Right ventricle myocardium inferior (tissue), 1 donor: ENCODE measurements around the gene AVEN. TPM values are rescaled to one million over a fixed set of nuclear protein-coding genes. Genes with fewer than 3 reads are reported as not detected.
"Not testable (repeated sequence)": the region's sequence is repeated elsewhere in the genome, so short reads cannot be mapped to it uniquely, and the experiment has no call there.

Source experiments
- ATAC-seq: fragments of 200-7000 bp; cut with Tn5 transposase; one replicate; pipeline ENCODE4 v1.9.1; 2020; ENCODE audit warnings: mild to moderate bottlenecking, moderate library complexity
- DNase-seq: peaks from one replicate; pipeline ENCODE4 v3.0.0; 2021; ENCODE audit errors: missing footprints
- intact Hi-C: fragments of 100-400 bp; cut with DNase I; formaldehyde crosslinking; loops from one replicate; pipeline ENCODE4 v1.11.0; 2022
- total RNA-seq: library from RNA; stranded (reverse); fragmentation: NEBNext Ultra II Directional; extraction: Animal tissue kit (Norgen Biotek cat#: 25700); gene quantifications from one replicate; pipeline ENCODE4 v1.2.1, GENCODE V29; 2021
- donor health status: DM: no; HTN: yes; CAD: no; lungs with severe emphysema.

AVEN gene
- total RNA-seq, 1 donor from 2014 or later, result 29.0 TPM

DNA sequence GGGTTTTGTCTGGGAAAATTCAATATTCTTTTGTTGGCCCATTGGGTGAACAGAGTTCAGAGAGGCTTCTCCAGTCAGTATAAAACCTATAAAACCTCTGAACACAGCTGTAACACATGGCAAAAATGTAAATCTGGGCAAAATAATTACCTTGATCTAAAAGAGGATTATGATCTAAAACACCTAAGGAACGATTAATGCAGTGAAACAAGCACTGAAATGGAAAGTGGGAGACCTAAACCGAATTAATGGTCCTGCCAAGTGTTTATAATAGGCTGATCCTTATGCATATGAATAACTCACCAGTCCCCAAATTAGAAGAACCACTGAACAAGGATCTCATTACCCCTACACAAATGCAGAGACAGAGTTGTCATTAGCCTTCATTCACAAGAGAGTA, 32.6 kb downstream of the AVEN start:
- no peak for DNase-seq
- intact Hi-C loops, result no loop called here
- ATAC-seq, result no peak

DNA sequence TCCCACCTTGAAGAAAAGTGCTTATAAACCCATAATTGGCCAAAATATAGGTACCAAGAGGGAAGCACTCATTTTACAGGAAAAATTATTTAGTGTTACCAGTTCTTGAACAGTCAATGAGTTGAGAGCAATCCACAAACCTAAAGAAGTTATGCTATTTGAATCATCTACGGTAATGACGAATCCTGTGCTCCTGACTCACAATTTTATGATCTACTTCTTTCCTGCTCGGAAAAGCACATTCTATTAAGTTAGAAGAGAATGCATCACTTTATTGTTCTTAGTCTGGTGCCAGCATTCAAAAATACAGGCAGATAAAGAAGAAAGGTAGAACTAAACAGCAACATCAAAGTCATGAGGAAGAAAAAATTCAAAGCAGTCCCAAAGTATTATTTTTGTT, 37.5 kb downstream of the AVEN start:
- no peak for DNase-seq
- intact Hi-C loops, result no loop called here
- ATAC-seq, result no peak

- ATAC-seq, intact Hi-C loops, DNase-seq: not testable (repeated sequence)
These were observed 43.3 kb downstream of the AVEN start for GRCh38 chr15:33995666-33996065.

GRCh38 chr15:33994005-33994615, 44.9 kb downstream of the AVEN start:
- ATAC-seq (no peak), DNase-seq (no peak)
- intact Hi-C loops, result no loop called here

DNA sequence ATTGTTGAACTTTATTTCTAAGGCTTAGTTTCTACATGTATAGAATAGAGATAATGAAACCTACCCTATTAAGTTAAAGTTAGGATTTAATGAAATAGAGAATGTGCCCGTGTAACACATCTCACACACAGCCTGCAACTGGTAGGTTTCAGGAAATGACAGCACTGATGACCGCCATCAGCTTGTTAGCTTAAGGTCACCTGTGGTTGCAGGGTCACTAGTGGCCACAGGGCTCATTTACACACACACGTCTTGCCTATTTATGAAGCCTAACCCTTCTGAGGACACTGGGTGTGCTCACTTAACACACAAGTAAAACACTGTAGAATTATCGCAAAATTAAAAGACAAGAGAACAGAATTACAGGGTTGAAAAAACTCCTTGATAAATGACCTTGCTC, 50.6 kb downstream of the AVEN start:
- ATAC-seq (no peak), DNase-seq (no peak)
- intact Hi-C loops, result no loop called here

DNA sequence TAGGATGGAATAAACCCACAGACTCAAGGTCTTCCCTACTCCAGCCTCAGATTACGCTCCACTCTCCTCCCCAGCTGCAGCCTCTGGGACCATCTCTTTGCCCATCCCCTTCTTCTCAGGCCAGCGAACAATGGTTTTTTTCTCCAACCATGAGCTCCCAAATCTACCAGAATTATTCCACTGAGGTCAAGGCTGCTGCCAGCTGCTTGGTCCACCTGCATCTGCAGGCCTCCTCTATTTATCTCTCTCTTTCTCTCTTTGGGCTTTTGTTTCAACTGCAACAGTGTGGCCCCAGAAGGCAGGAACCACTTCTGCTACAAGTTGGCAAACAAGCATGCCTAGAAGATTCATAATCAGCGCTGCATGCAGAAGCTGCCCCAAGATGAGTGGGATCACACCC, 51.6 kb downstream of the AVEN start:
- ATAC-seq, result no peak
- intact Hi-C loops, result no loop called here
- no peak for DNase-seq

DNA sequence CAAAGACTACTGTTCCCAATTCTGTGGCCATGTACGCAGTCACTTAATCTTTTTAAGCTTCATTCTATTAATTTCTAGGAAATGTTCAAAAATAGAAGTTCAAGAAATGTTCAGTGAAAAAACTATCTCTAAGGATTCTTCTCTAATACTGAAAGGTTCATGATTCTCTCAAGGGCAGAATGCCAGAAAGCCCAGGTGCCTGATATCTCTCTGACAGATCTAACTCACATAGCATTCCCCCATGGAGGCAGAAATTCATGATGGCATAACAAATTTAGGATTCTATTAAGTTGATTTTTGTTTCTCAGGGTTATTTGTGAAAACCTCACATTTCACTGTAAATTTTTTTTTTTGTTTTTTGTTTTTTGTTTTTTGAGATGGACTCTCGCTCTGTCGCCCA, 53.3 kb downstream of the AVEN start:
- ATAC-seq (no peak), DNase-seq (no peak)
- intact Hi-C loops, result no loop called here

GRCh38 chr15:33985287-33985686, 53.7 kb downstream of the AVEN start:
- DNase-seq (no peak), ATAC-seq (no peak)
- intact Hi-C loops, result no loop called here

DNA sequence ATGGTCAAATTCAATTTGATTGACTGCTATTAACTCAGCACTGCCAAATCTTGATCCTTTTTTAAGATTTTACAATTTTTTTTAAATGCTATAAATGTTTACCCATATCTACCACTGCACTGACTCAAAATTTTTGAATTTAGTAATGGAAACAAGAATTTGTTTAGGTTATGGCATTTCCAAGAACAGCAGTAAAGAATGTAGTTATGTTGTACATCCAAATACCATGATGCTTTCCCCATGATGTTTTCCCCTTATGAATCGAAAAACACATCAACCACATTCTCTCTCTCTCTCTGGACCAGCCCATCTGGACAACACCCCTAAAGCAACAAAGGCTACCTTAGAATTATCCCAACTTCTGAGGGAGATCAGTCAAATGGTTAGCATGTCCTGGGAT, 56.5 kb downstream of the AVEN start:
- DNase-seq, result no peak
- no peak for ATAC-seq
- intact Hi-C loops, result no loop called here

DNA sequence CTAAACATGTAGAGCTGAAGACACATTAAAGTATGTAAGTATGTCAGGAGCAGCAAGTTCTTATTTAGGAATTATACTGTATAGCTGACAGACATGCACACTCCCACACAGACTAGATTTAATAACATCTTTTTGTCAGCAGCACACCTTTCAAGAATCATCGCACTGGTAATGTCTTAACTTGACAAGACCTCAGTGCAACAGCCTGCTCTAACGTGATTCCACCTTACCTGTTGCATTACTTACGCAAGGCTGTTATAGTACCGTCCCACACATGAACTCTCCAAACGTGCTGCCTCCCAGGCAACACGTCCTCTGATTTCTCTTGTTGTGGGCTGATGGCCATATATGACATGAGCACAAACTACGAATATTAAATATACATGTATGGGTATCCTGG, 58.8 kb downstream of the AVEN start:
- intact Hi-C loops, result no loop called here
- no peak for ATAC-seq
- no peak for DNase-seq

DNA sequence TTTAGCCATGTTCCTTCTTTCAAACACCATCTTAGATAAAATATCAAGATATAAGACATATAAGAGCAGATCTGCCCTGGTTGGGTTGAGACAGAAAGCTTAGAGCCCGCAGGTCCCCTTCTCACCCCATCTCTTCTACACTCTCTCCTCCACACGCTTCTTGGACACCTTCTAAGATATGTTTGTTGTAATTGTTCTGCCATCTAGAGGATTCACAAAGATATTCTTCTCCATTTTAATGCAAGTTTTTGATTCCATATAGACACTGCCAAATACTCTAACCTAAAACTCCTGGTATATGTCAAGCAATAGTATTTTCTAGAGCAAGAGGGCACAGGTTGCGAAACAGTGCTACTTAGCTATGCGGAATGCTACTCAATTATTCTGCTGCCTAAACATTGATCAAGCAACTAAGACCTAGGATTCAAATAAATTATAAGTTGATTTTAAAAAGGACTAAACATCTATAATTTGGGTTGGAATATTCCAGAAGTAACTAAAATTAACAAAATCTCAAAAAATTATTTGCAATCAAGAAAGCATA, 63.9 kb downstream of the AVEN start:
- intact Hi-C loops, result no loop called here
- no peak for ATAC-seq

DNA sequence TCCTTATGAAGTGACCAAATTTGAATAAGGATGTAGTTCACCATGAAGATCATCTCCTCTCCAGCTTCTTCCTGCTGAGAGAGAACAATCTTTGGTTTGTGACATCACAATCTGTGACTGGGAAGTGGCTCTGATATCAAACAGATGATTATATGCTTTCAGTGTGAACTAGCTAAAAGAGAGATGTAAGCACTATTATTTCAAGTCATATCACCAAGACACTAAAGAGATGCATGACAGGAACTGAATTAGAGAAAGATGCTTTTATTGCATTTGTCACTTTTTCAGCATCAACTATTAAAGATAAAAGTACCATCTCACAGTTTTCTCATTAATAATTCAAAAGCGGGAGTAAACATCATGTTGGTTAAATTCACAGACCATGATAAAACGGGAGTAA, 67.2 kb downstream of the AVEN start:
- DNase-seq (no peak), ATAC-seq (no peak)
- intact Hi-C loops, result no loop called here

More for the DNA sequence above, 63.9 kb downstream of the AVEN start:
- DNase-seq, result no peak

GRCh38 chr15:33968821-33969220, 70.2 kb downstream of the AVEN start:
- no peak for DNase-seq
- ATAC-seq, result no peak
- intact Hi-C loops, result no loop called here

GRCh38 chr15:33968224-33968623, 70.8 kb downstream of the AVEN start, which contains the start of gene CHRM5:
CHRM5 (plus strand) TSS chr15:33968497; CDS start chr15:34062718, 94,221 bp downstream.
- ATAC-seq (no peak), DNase-seq (no peak)
- intact Hi-C loops, result no loop called here

- DNase-seq (no peak), ATAC-seq (no peak)
- intact Hi-C loops, result loop anchor here (5.0 kb wide), 1 partner anchor 227 kb away; no protein-coding TSS in a partner anchor
These were observed 74.4 kb downstream of the AVEN start for GRCh38 chr15:33964665-33965040.

DNA sequence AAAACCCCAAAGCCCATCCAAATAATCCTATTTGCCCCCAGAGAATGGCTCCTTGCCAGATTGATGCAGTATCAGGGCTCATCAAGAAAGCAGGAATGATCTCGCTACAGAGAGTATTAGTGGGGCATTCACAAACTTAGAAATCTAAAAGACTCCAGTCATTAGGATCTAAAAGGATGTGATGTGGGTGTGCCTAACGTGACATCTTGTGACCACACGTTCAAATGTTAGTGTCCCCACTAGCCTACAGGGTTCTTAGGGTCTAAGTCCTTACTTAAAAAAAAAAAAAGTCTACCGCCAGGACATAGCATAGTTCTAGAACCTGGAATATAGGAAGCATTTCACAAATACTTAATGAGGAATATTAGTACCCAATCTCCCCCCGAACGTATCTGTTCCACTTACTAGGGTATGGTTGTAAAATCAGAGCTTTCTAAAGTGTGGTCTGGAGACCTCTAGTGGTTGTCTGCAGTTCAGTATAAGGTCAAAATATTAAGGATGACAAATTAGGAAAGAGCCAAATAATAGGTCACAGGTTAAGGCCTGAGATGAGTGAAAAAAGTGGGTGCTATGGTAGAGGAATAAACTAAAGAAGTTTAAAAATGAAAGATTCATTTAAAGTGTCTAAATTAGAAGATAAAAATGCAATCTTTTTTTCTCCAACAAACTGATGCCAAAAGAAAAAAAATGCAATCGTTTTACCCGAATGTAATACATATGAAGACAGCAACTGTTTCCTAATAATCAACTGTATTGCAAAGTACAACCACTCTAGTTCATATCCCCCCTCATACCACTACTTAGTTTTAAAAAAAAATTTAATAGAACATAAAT, 75.0 kb downstream of the AVEN start:
- no peak for DNase-seq
- intact Hi-C loops, result loop anchor here (5.0 kb wide), 1 partner anchor 227 kb away; no protein-coding TSS in a partner anchor
- ATAC-seq, result no peak

DNA sequence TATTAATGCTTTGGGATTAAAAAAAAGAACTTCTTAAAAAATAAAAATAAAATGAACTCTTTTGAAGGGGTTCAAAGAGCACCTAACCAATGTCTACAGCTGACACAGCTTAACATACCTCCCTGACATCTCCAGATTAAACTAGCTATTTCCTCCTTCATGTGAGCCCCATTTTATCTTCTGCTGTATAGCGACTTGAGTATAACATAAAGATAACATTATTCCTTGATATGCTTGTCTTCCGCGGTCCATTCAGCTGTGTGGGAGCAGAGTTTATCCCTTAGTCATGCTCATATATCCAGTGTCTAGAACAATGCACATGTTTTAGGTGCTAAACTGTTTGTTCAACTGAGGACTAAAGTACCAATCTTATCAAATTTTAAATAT, 78.5 kb downstream of the AVEN start:
- ATAC-seq (no peak), DNase-seq (no peak)
- intact Hi-C loops, result loop anchor here (5.0 kb wide), 1 partner anchor 223 kb away; no protein-coding TSS in a partner anchor

DNA sequence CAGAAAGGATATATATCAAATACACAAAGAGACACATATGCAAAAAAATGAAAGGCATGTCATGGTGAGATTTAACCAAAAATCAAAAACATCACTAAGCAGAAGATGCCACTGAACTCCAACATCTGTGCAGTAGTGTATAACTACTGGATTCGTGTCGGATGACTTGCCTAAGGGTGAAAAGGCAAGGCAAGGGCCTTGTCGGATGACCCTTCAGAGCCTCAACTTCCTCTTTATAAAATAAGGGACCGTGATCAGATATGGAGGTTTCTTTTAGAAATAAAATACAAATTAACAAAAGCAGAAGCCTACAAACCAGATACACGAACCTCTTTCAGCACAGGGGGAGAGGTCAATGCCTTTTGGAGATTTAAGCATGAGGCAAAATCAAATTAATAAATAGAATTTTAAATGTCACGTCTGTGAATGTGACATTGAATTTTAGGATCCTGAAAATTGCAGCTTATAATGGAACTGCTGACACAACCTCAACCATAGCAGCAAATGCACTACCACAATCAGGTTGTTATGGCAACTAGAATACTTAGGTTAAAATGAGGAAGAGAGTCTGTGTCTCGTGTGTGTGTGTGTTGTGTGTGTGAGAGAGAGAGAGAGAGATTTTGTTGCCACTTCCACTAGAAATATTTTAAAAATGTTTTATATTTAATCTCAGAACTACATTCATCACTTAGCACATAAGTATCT, 79.0 kb downstream of the AVEN start:
- intact Hi-C loops, result loop anchor here (5.0 kb wide), 1 partner anchor 223 kb away; no protein-coding TSS in a partner anchor
- DNase-seq (no peak), ATAC-seq (no peak)

DNA sequence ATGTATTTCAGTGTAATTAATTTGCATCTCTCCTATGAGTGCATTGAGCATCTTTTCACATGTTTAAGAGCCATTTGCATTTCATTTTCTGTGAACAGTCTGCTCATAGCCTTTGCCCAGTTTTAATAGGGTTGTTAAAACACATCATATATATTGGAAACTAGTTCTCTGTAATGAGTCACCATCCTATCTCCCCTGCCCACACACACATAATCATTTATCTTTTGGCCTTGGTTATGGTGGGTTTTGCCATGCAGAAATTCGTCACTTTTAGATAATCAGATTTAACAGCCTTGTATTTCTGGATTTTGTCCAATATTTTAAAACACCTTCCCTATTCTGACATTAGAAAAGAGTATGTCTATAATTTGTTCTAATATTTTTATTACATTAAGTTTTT, 82.6 kb downstream of the AVEN start:
- intact Hi-C loops, result no loop called here
- DNase-seq (no peak), ATAC-seq (no peak)
